ENCODE data around the gene C1QL4. TPM values are rescaled to one million over a fixed set of nuclear protein-coding genes. Genes with fewer than 3 reads are reported as not detected.

Gene C1QL4
- polyA plus RNA-seq, 1 donor from 2014 or later: 13.7 TPM

DNA sequence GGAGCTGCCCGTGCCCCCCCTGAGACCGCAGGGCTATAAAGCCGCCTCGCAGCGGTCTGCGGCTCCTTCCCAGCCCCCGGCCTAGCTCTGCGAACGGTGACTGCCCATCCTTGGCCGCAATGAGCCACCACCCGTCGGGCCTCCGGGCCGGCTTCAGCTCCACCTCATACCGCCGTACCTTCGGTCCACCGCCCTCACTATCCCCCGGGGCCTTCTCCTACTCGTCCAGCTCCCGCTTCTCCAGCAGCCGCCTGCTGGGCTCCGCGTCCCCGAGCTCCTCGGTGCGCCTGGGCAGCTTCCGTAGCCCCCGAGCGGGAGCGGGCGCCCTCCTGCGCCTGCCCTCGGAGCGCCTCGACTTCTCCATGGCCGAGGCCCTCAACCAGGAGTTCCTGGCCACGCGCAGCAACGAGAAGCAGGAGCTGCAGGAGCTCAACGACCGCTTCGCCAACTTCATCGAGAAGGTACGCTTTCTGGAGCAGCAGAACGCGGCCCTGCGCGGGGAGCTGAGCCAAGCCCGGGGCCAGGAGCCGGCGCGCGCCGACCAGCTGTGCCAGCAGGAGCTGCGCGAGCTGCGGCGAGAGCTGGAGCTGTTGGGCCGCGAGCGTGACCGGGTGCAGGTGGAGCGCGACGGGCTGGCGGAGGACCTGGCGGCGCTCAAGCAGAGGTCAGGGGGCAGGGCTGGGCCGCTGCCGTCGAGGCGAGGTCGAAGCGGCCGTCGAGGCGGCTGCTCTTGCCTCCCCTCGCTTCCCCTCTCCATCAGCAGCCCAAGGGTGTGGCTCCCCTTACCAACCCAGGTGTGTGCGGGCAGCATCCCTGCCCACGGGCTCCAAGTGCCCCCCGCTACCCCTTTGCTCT is 41.7 kb downstream of the C1QL4 start, which contains the start of gene PRPH:
PRPH (plus strand) TSS at position 66 of the 855 bp plus-strand sequence; CDS start at position 120, 54 bp downstream.
- no peak within 1 kb of the TSS for H3K4me2 ChIP-seq (ENCODE audit: low read length)

GRCh38 chr12:49294804-49295081 is 42.2 kb downstream of the C1QL4 start:
- H3K27me3 ChIP-seq (ENCODE audit: insufficient read depth, low read depth, low read length): peaks cover 63% of the 10 kb centered on the region

More for the DNA sequence above, 41.7 kb downstream of the C1QL4 start, which contains the start of gene PRPH:
- no peak within 1 kb of the TSS for H3K9ac ChIP-seq (ENCODE audit: low read length)
- no peak within 1 kb of the TSS for H3K27ac ChIP-seq (ENCODE audit: low read length)
- TF ChIP-seq SMC3 (conservative IDR thresholded peaks at IDR 0.05; ENCODE audit: poor library complexity) (no peak), RAD21 (conservative IDR thresholded peaks at IDR 0.05) (no peak), MXI1 (conservative IDR thresholded peaks at IDR 0.05; ENCODE audit: poor library complexity, severe bottlenecking) (no peak), POLR2AphosphoS5 (IDR thresholded peaks at IDR 0.05) (no peak), TAF1 (IDR thresholded peaks at IDR 0.05; ENCODE audit: low read depth) (no peak), EP300 (conservative IDR thresholded peaks at IDR 0.05; ENCODE audit: poor library complexity, severe bottlenecking) (no peak), EZH2 (IDR thresholded peaks at IDR 0.05; ENCODE audit: borderline replicate concordance, insufficient read depth, low read length, poor library complexity, severe bottlenecking) (no peak)
- TF ChIP-seq, protein P1, sequence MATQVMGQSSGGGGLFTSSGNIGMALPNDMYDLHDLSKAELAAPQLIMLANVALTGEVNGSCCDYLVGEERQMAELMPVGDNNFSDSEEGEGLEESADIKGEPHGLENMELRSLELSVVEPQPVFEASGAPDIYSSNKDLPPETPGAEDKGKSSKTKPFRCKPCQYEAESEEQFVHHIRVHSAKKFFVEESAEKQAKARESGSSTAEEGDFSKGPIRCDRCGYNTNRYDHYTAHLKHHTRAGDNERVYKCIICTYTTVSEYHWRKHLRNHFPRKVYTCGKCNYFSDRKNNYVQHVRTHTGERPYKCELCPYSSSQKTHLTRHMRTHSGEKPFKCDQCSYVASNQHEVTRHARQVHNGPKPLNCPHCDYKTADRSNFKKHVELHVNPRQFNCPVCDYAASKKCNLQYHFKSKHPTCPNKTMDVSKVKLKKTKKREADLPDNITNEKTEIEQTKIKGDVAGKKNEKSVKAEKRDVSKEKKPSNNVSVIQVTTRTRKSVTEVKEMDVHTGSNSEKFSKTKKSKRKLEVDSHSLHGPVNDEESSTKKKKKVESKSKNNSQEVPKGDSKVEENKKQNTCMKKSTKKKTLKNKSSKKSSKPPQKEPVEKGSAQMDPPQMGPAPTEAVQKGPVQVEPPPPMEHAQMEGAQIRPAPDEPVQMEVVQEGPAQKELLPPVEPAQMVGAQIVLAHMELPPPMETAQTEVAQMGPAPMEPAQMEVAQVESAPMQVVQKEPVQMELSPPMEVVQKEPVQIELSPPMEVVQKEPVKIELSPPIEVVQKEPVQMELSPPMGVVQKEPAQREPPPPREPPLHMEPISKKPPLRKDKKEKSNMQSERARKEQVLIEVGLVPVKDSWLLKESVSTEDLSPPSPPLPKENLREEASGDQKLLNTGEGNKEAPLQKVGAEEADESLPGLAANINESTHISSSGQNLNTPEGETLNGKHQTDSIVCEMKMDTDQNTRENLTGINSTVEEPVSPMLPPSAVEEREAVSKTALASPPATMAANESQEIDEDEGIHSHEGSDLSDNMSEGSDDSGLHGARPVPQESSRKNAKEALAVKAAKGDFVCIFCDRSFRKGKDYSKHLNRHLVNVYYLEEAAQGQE (IDR thresholded peaks at IDR 0.05; ENCODE audit: borderline replicate concordance): no peak
- TF ChIP-seq, protein P2, sequence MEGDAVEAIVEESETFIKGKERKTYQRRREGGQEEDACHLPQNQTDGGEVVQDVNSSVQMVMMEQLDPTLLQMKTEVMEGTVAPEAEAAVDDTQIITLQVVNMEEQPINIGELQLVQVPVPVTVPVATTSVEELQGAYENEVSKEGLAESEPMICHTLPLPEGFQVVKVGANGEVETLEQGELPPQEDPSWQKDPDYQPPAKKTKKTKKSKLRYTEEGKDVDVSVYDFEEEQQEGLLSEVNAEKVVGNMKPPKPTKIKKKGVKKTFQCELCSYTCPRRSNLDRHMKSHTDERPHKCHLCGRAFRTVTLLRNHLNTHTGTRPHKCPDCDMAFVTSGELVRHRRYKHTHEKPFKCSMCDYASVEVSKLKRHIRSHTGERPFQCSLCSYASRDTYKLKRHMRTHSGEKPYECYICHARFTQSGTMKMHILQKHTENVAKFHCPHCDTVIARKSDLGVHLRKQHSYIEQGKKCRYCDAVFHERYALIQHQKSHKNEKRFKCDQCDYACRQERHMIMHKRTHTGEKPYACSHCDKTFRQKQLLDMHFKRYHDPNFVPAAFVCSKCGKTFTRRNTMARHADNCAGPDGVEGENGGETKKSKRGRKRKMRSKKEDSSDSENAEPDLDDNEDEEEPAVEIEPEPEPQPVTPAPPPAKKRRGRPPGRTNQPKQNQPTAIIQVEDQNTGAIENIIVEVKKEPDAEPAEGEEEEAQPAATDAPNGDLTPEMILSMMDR (IDR thresholded peaks at IDR 0.05; ENCODE audit: poor library complexity, severe bottlenecking): no peak
- no peaks in the 10 kb centered on the region for H4K20me1 ChIP-seq (ENCODE audit: insufficient read depth)
- no peaks in the 10 kb centered on the region for H3K9me2 ChIP-seq (ENCODE audit: insufficient read depth, low read length)
- H3K79me2 ChIP-seq (replicated peaks; ENCODE audit: insufficient read depth, low read length): no peaks in the 10 kb centered on the region
- H2AFZ ChIP-seq (ENCODE audit: low read depth, low read length): no peak within 1 kb of the TSS
- H3F3A ChIP-seq (ENCODE audit: insufficient read depth, low read length, poor library complexity, severe bottlenecking): no peaks in the 10 kb centered on the region
- no peak within 1 kb of the TSS for H3K4me3 ChIP-seq (ENCODE audit: low read length)
- H3K36me3 ChIP-seq (ENCODE audit: insufficient read depth, low read length): no peaks in the 10 kb centered on the region
- H3K9me3 ChIP-seq (ENCODE audit: low read length): no peaks in the 10 kb centered on the region
- H3K27me3 ChIP-seq (ENCODE audit: insufficient read depth, low read depth, low read length): peaks cover 63% of the 10 kb centered on the region

More at GRCh38 chr12:49294804-49295081, 42.2 kb downstream of the C1QL4 start:
- no peak overlapping the region for H3K9ac ChIP-seq (ENCODE audit: low read length)
- H3F3A ChIP-seq (ENCODE audit: insufficient read depth, low read length, poor library complexity, severe bottlenecking): no peaks in the 10 kb centered on the region
- H4K20me1 ChIP-seq (ENCODE audit: insufficient read depth): no peaks in the 10 kb centered on the region
- H3K79me2 ChIP-seq (replicated peaks; ENCODE audit: insufficient read depth, low read length): no peaks in the 10 kb centered on the region
- TF ChIP-seq, protein P1 (IDR thresholded peaks at IDR 0.05; ENCODE audit: borderline replicate concordance): no peak
- no peak for TF ChIP-seq TAF1 (IDR thresholded peaks at IDR 0.05; ENCODE audit: low read depth)
- TF ChIP-seq MXI1 (conservative IDR thresholded peaks at IDR 0.05; ENCODE audit: poor library complexity, severe bottlenecking): no peak
- no peak for TF ChIP-seq EP300 (conservative IDR thresholded peaks at IDR 0.05; ENCODE audit: poor library complexity, severe bottlenecking)
- no peak for TF ChIP-seq POLR2AphosphoS5 (IDR thresholded peaks at IDR 0.05)
- no peak for TF ChIP-seq EZH2 (IDR thresholded peaks at IDR 0.05; ENCODE audit: borderline replicate concordance, insufficient read depth, low read length, poor library complexity, severe bottlenecking)
- TF ChIP-seq, protein P2 (IDR thresholded peaks at IDR 0.05; ENCODE audit: poor library complexity, severe bottlenecking): no peak
- TF ChIP-seq RAD21 (conservative IDR thresholded peaks at IDR 0.05): no peak
- no peak for TF ChIP-seq SMC3 (conservative IDR thresholded peaks at IDR 0.05; ENCODE audit: poor library complexity)
- no peaks in the 10 kb centered on the region for H3K9me2 ChIP-seq (ENCODE audit: insufficient read depth, low read length)
- H2AFZ ChIP-seq (ENCODE audit: low read depth, low read length): no peak overlapping the region
- H3K27ac ChIP-seq (ENCODE audit: low read length): no peak overlapping the region
- H3K4me3 ChIP-seq (ENCODE audit: low read length): no peak overlapping the region
- H3K36me3 ChIP-seq (ENCODE audit: insufficient read depth, low read length): no peaks in the 10 kb centered on the region
- H3K9me3 ChIP-seq (ENCODE audit: low read length): no peaks in the 10 kb centered on the region
- H3K4me2 ChIP-seq (ENCODE audit: low read length): no peak overlapping the region
